ENCODE measurements around the gene KRTAP1-1. TPM values are rescaled to one million over a fixed set of nuclear protein-coding genes. Genes with fewer than 3 reads are reported as not detected.

KRTAP1-1 gene
- total and polyA plus RNA-seq, 2 of the 8 experiments (the other 6 are each of a cell fraction or from before 2014, with no cell fraction given): not detected

DNA sequence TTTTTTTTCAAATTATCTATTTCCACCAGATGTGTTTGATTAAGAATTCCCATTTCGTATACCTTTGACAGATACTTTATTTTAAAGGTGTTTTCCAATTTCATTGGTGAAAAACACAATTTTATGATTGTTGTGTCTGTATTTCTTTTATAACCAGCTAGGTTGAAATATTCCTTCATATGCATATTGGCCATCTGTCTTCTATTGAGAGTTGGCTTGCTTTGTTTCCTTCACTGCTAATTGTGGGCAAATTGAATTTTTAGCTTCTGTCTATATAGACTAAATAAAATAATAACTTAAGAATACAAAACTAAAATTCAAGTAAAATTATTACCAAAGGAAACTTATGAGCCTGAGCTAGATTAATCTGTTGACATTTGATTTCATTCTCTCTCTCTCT, 46.1 kb downstream of the KRTAP1-1 start (continued):
- TF ChIP-seq, protein P1, sequence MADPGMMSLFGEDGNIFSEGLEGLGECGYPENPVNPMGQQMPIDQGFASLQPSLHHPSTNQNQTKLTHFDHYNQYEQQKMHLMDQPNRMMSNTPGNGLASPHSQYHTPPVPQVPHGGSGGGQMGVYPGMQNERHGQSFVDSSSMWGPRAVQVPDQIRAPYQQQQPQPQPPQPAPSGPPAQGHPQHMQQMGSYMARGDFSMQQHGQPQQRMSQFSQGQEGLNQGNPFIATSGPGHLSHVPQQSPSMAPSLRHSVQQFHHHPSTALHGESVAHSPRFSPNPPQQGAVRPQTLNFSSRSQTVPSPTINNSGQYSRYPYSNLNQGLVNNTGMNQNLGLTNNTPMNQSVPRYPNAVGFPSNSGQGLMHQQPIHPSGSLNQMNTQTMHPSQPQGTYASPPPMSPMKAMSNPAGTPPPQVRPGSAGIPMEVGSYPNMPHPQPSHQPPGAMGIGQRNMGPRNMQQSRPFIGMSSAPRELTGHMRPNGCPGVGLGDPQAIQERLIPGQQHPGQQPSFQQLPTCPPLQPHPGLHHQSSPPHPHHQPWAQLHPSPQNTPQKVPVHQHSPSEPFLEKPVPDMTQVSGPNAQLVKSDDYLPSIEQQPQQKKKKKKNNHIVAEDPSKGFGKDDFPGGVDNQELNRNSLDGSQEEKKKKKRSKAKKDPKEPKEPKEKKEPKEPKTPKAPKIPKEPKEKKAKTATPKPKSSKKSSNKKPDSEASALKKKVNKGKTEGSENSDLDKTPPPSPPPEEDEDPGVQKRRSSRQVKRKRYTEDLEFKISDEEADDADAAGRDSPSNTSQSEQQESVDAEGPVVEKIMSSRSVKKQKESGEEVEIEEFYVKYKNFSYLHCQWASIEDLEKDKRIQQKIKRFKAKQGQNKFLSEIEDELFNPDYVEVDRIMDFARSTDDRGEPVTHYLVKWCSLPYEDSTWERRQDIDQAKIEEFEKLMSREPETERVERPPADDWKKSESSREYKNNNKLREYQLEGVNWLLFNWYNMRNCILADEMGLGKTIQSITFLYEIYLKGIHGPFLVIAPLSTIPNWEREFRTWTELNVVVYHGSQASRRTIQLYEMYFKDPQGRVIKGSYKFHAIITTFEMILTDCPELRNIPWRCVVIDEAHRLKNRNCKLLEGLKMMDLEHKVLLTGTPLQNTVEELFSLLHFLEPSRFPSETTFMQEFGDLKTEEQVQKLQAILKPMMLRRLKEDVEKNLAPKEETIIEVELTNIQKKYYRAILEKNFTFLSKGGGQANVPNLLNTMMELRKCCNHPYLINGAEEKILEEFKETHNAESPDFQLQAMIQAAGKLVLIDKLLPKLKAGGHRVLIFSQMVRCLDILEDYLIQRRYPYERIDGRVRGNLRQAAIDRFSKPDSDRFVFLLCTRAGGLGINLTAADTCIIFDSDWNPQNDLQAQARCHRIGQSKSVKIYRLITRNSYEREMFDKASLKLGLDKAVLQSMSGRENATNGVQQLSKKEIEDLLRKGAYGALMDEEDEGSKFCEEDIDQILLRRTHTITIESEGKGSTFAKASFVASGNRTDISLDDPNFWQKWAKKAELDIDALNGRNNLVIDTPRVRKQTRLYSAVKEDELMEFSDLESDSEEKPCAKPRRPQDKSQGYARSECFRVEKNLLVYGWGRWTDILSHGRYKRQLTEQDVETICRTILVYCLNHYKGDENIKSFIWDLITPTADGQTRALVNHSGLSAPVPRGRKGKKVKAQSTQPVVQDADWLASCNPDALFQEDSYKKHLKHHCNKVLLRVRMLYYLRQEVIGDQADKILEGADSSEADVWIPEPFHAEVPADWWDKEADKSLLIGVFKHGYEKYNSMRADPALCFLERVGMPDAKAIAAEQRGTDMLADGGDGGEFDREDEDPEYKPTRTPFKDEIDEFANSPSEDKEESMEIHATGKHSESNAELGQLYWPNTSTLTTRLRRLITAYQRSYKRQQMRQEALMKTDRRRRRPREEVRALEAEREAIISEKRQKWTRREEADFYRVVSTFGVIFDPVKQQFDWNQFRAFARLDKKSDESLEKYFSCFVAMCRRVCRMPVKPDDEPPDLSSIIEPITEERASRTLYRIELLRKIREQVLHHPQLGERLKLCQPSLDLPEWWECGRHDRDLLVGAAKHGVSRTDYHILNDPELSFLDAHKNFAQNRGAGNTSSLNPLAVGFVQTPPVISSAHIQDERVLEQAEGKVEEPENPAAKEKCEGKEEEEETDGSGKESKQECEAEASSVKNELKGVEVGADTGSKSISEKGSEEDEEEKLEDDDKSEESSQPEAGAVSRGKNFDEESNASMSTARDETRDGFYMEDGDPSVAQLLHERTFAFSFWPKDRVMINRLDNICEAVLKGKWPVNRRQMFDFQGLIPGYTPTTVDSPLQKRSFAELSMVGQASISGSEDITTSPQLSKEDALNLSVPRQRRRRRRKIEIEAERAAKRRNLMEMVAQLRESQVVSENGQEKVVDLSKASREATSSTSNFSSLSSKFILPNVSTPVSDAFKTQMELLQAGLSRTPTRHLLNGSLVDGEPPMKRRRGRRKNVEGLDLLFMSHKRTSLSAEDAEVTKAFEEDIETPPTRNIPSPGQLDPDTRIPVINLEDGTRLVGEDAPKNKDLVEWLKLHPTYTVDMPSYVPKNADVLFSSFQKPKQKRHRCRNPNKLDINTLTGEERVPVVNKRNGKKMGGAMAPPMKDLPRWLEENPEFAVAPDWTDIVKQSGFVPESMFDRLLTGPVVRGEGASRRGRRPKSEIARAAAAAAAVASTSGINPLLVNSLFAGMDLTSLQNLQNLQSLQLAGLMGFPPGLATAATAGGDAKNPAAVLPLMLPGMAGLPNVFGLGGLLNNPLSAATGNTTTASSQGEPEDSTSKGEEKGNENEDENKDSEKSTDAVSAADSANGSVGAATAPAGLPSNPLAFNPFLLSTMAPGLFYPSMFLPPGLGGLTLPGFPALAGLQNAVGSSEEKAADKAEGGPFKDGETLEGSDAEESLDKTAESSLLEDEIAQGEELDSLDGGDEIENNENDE (IDR thresholded peaks at IDR 0.05; ENCODE audit: insufficient replicate concordance, low read length): no peak
- no peak for TF ChIP-seq CREB1 (IDR thresholded peaks at IDR 0.05)

Data from H1 (cell line).